Muscle layer of duodenum (tissue), 2 donors: Measurements from ENCODE around the gene CLSTN3.

Source experiments
- H3K27ac ChIP-seq: one replicate; pipeline ENCODE4 v1.7.0; 2013; ENCODE audit warnings: mild to moderate bottlenecking, low read length
- H3K27me3 ChIP-seq: one replicate; pipeline ENCODE4 v1.7.0; 2013; ENCODE audit warnings: low read depth, mild to moderate bottlenecking, control low read depth, low read length
- H3K36me3 ChIP-seq, 2 donors: one replicate each; pipeline ENCODE4 v1.7.0; 2013; ENCODE audit warnings: low read length in 2 of 2, control low read depth in 1 of 2, mild to moderate bottlenecking in 1 of 2; ENCODE audit not compliant: insufficient read depth in 2 of 2, control insufficient read depth in 1 of 2
- H3K4me1 ChIP-seq, 2 donors: one replicate each; pipeline ENCODE4 v1.7.0; 2013; ENCODE audit warnings: low read length in 2 of 2, mild to moderate bottlenecking in 2 of 2, control low read depth in 1 of 2, moderate library complexity in 1 of 2; ENCODE audit not compliant: insufficient read depth in 2 of 2, control insufficient read depth in 1 of 2
- H3K4me3 ChIP-seq, 2 donors: one replicate each; pipeline ENCODE4 v1.7.0; 2013; ENCODE audit warnings: low read length in 2 of 2, low read depth in 1 of 2, mild to moderate bottlenecking in 1 of 2
- H3K9me3 ChIP-seq, 2 donors: one replicate each; pipeline ENCODE4 v1.7.0; 2013; ENCODE audit warnings: low read length in 2 of 2, control low read depth in 1 of 2, mild to moderate bottlenecking in 1 of 2; ENCODE audit not compliant: control insufficient read depth in 1 of 2
- donor health status: healthy.

The CLSTN3 gene

DNA sequence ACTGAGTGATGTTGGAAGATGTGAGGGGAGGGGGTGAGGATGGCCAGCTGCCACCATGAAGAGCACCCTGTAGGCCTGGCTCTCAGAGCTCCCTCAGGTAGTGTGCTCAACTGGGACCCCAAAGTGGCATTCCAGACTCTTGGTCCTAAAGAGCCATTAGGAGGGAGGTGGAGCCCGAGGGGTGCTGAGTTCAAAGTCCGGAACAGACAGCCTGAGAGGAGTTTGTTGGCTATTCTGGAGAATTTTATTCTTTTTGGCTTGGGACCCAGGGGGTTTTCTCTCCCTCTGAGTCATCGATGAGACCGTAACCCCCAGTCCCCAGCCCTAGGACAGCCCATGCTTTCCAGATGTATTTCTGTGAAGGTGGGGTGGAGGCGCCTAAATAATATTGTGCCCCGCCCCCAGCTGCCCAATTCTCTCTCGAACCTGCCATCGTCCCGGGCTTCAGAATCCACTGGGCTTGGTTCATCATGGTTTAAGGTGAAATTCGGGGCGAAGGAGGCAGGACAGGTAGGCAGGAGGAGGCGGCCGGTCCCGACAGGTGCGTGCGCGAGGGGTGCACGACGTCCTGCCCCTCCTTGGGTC is 792 bp upstream of the CLSTN3 start:
- Histone ChIP-seq H3K4me3 (peak overlapping the region; percentile 73 to 78), H3K27ac (no peak overlapping the region), H3K36me3 (peaks cover 0 to 2% of the 10 kb centered on the region in 2 donors), H3K9me3 (no peaks in the 10 kb centered on the region), H3K27me3 (peaks cover 3% of the 10 kb centered on the region), H3K4me1 (peaks cover 0 to 20% of the 10 kb centered on the region in 2 donors)

DNA sequence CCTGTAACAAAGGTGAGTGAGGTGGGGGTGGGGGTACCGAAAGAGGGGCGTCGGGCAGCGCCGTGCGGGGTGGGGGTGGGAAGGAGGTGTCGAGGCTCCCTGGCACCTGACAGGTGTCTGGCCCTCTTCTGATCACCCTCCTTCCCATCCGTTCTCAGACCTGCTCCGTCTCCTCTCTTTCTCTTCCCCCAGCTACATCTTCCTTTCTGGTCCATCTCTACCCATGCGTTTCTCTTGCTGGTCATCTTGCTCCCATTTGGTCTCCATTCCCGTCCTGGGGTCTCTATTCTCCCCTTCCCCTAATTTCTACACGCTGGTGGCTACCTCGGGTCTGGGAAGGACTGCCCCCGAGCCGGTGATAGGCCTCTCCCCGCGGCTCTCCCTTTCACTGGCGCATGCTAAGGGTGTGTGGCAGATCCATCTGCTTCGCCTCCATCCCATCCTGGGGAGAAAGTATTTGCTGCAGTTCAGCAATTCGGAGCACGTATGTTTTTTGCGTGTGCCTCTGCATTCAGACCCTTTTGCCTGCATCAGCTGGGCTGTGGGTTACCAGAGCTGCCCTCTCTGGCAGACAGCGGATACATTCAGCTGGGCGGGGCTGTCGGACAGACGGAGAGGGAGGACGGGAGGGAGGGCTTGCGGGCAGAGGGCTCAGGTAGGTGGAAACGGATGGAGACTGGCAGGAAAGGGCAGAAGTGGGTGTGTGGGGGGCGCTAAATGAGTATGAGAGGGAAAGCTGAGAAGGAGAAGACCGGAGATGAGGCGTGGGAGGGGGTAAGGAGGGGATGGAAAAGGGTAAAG is 730 bp downstream of the CLSTN3 start:
- H3K4me1 ChIP-seq = peaks cover 0 to 20% of the 10 kb centered on the region in 2 donors
- H3K9me3 ChIP-seq = no peaks in the 10 kb centered on the region
- peaks cover 3% of the 10 kb centered on the region for H3K27me3 ChIP-seq
- H3K36me3 ChIP-seq = peaks cover 0 to 17% of the 10 kb centered on the region in 2 donors
- H3K27ac ChIP-seq = peak overlapping the region; percentile 56
- peak overlapping the region; percentile 73 to 78 for H3K4me3 ChIP-seq

DNA sequence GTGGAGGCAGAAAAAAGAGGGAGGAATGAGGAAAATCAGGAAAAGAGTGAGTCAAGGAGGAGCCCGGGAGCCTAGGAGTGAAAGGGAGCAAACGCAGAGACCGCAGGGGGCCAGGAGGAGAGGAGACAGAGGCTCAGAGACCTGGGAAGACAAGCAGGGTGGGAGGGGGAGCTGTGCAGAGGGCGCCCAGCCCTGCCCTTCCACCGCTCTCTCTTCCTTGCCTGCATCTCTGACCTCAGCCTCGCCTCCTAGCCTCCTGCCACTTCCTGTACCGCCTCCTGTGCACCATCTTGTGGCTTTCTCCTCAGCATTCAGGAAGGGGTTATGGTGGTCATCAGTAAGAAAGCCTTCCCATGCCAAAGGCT is 1.3 kb downstream of the CLSTN3 start:
- Histone ChIP-seq H3K27me3 (peaks cover 3% of the 10 kb centered on the region), H3K36me3 (peaks cover 0 to 23% of the 10 kb centered on the region in 2 donors), H3K4me1 (peaks cover 0 to 20% of the 10 kb centered on the region in 2 donors), H3K4me3 (peak overlapping the region; percentile 73 to 78), H3K9me3 (no peaks in the 10 kb centered on the region), H3K27ac (no peak overlapping the region)

DNA sequence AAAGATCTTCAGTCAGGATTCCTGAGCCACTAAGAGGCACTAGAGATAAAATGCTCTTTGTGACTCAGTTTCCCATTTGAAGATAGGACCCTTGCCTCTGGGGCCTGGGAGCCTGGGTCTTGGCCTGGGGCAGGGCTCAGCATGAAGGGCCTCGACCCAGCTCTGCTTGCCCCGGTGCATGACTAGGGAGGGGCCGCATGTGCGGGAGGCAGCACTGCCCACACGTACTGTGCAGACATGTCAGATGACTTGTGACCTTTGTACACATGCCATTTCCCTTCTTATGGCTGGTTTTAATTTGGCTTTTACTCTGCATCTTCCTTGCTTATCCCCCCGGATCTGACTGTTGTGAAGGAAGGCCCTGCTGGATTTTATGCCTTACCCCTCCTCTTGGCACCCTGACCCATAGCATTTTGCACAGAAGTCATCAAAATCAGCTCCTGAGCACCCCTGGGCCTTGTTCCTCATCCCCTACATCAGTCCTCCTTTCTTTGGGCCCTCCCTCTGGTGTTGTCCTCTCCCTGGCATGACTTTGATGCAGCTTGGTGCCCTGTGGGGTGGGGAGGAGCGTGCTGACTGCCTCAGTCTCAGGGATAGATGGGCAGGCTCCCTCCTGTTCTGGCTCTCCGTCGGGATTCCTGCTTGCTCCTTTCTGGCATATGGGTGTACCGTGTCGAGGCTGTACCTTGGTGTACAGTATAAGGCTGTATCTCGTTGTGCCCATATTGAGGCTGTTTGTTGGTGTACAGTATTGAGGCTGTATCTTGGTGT is 4.4 kb downstream of the CLSTN3 start:
- Histone ChIP-seq H3K4me3 (no peak overlapping the region), H3K27ac (no peak overlapping the region), H3K27me3 (peaks cover 3% of the 10 kb centered on the region), H3K9me3 (no peaks in the 10 kb centered on the region), H3K4me1 (peaks cover 0 to 9% of the 10 kb centered on the region in 2 donors), H3K36me3 (peaks cover 0 to 33% of the 10 kb centered on the region in 2 donors)

DNA sequence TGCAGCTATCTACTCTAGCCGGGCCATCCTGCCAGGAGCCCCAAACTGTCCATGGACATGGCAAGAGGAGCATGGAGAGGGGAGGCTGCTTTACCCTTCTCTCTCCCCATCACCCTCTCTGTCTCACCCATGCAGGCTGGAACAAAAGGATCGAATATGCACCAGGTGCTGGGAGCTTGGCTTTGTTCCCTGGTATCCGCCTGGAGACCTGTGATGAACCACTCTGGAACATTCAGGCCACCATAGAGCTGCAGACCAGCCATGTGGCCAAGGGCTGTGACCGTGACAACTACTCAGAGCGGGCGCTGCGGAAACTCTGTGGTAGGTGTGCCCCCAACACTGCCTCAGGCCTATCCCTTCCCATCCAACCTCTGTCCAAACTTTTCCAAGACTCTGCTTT is 5.9 kb downstream of the CLSTN3 start:
- Histone ChIP-seq H3K9me3 (no peaks in the 10 kb centered on the region), H3K4me1 (peaks cover 0 to 3% of the 10 kb centered on the region in 2 donors), H3K27me3 (no peaks in the 10 kb centered on the region), H3K4me3 (no peak overlapping the region), H3K36me3 (peaks cover 0 to 36% of the 10 kb centered on the region in 2 donors), H3K27ac (no peak overlapping the region)

DNA sequence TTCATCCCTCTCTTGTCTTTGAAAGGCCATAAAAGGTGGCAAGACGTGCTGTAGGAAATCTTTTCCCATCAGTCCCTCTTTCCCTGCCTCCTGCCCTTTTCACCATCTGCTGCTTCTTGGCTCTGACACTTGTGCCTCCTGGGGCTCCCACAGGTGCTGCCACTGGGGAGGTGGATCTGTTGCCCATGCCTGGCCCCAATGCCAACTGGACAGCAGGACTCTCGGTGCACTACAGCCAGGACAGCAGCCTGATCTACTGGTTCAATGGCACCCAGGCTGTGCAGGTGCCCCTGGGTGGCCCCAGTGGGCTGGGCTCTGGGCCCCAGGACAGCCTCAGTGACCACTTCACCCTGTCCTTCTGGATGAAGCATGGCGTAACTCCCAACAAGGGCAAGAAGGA is 6.5 kb downstream of the CLSTN3 start:
- H3K4me3 ChIP-seq = no peak overlapping the region
- H3K36me3 ChIP-seq = peaks cover 0 to 42% of the 10 kb centered on the region in 2 donors

DNA sequence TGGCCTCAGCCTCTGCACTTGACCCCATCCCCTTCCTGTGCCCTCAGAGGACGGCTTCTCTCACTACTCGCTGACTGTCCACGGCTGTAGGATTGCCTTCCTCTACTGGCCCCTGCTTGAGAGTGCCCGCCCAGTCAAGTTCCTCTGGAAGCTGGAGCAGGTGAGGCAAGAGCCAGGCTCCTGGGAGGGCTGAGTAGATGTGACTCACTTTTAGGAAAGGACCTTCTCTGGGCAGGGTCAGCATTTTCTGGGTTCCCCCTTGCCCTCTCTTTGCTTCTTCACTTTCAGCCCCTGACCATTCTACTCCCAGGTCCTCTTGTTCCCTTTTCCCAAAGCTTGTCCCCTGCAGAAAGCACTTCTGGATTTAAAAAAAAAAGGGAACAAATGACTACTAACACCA is 7.7 kb downstream of the CLSTN3 start:
- Histone ChIP-seq H3K27ac (no peak overlapping the region), H3K4me3 (no peak overlapping the region), H3K9me3 (no peaks in the 10 kb centered on the region), H3K27me3 (no peaks in the 10 kb centered on the region), H3K36me3 (peaks cover 0 to 43% of the 10 kb centered on the region in 2 donors), H3K4me1 (no peaks in the 10 kb centered on the region)

More for the DNA sequence above, 6.5 kb downstream of the CLSTN3 start:
- Histone ChIP-seq H3K27me3 (no peaks in the 10 kb centered on the region), H3K9me3 (no peaks in the 10 kb centered on the region), H3K27ac (no peak overlapping the region), H3K4me1 (no peaks in the 10 kb centered on the region)

DNA sequence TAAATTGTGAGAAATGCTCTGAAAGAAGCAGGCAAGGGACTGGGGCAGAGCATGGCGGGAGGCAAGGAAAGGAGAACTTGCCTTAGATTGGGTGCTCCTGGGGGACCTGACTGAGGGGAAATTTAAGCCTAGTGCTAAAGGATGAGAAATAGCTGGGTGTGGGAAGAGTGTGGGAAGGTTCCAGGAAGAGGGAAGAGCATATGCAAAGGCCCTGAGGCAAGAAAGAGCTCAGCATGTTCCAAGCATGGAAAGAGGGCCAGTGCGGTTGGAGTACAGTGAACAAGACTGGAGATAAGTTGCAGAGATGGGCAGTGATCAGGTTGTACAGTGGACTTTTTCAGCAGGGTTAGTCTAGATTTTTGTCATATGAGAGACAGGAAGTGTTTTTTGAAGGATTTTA is 9.0 kb downstream of the CLSTN3 start:
- H3K4me1 ChIP-seq = no peaks in the 10 kb centered on the region
- H3K27ac ChIP-seq = no peak overlapping the region
- peaks cover 0 to 47% of the 10 kb centered on the region in 2 donors for H3K36me3 ChIP-seq

DNA sequence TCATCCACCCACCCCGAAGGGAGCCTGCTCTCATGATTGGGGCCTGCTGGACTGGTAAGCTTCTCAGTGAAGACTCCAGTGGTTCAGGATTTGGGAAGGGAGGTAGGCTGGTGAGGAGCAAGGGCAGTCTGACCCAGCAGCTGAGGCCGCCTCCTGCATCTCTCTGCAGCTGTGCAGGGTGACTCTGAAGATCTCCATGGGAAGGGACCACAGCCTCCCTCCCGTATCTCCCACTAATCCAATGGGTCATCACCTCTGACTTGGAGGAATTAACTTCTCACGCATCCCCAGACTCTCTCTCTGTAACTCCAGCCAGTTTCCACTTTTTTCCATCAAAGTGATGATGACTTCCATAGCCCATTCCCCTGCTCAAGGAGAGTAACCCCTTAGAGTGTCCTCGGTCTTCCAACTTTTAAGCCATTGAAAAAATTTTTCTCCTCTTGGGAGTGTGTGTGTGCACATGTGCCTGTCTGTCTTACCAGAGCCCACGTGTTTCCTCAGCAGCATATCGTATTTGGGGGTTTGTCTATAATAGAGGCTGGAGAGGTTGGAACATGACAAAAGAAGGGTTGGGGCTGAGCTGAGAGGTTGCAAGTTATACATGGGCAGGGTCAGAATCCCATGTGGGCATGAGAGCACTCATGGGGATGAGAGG is 11.3 kb downstream of the CLSTN3 start:
- Histone ChIP-seq H3K4me1 (no peaks in the 10 kb centered on the region), H3K4me3 (no peak overlapping the region), H3K27me3 (no peaks in the 10 kb centered on the region), H3K27ac (no peak overlapping the region), H3K36me3 (peaks cover 0 to 34% of the 10 kb centered on the region in 2 donors), H3K9me3 (no peaks in the 10 kb centered on the region)

More for the DNA sequence above, 9.0 kb downstream of the CLSTN3 start:
- Histone ChIP-seq H3K9me3 (no peaks in the 10 kb centered on the region), H3K27me3 (no peaks in the 10 kb centered on the region), H3K4me3 (no peak overlapping the region)

DNA sequence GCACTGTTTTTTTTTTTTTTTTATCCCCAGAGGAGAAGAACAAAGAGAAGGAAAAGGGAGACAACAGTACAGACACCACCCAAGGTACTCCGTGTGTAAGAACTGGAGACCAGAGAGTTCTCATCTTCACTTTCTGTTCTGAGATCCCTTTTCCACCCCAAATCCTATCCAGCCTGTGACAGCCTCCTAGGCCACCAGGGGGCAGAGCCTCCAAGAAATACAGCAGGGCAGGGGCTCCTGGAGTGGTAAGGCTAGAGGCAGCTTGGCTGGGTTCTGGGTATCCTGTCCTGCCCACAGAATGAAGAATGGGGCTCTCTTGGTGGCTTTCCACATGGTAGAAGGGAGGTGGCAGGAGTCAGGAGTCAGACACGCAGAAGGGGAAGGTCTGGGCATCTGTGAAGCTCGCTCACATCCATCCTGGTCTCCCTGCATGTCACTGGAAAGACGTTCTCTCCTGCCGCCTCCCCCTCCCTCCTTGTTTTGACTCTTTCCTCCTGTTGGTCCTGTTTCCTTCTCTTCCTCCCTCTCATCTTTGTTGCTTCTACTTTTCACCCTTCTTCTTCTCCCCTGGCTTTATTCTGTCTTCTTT is 12.0 kb downstream of the CLSTN3 start:
- Histone ChIP-seq H3K4me1 (no peaks in the 10 kb centered on the region), H3K27ac (no peak overlapping the region), H3K36me3 (peaks cover 0 to 30% of the 10 kb centered on the region in 2 donors), H3K4me3 (no peak overlapping the region), H3K9me3 (no peaks in the 10 kb centered on the region), H3K27me3 (no peaks in the 10 kb centered on the region)
